ENCODE data around the gene CDK11B.
"Not testable (repeated sequence)": the region's sequence is repeated elsewhere in the genome, so short reads cannot be mapped to it uniquely, and the experiment has no call there.

GRCh38 chr1:1692714-1693647 lies 34.2 kb upstream of the CDK11B start, which contains the start of gene SLC35E2B:
- TF ChIP-seq POLR2AphosphoS5 (IDR thresholded peaks at IDR 0.05; ENCODE audit: low read depth, low read length), result peak; percentile 32; the same call in 1 of the 2 replicates
- not testable (repeated sequence) for TF ChIP-seq SIN3A (IDR thresholded peaks at IDR 0.05; ENCODE audit: borderline replicate concordance, insufficient read depth, low read length); FOXP2 (optimal IDR thresholded peaks at IDR 0.05; ENCODE audit: borderline replicate concordance, extremely low read depth, extremely low read length, insufficient read depth); TAF1 (IDR thresholded peaks at IDR 0.05; ENCODE audit: borderline replicate concordance, insufficient read depth, low read length); REST (IDR thresholded peaks at IDR 0.05; ENCODE audit: insufficient read depth in 1 of 2, low read depth in 2 of 2, low read length in 2 of 2)

All from PFSK-1 (cell line).